ENCODE results near the gene CUL7.

Gene CUL7

GRCh38 chr6:43040542-43041257, 13.0 kb downstream of the CUL7 start:
- TF ChIP-seq, protein P1, sequence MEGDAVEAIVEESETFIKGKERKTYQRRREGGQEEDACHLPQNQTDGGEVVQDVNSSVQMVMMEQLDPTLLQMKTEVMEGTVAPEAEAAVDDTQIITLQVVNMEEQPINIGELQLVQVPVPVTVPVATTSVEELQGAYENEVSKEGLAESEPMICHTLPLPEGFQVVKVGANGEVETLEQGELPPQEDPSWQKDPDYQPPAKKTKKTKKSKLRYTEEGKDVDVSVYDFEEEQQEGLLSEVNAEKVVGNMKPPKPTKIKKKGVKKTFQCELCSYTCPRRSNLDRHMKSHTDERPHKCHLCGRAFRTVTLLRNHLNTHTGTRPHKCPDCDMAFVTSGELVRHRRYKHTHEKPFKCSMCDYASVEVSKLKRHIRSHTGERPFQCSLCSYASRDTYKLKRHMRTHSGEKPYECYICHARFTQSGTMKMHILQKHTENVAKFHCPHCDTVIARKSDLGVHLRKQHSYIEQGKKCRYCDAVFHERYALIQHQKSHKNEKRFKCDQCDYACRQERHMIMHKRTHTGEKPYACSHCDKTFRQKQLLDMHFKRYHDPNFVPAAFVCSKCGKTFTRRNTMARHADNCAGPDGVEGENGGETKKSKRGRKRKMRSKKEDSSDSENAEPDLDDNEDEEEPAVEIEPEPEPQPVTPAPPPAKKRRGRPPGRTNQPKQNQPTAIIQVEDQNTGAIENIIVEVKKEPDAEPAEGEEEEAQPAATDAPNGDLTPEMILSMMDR (IDR thresholded peaks at IDR 0.05; ENCODE audit: insufficient read depth, low read length): no peak
- no peak for TF ChIP-seq POLR2AphosphoS5 (IDR thresholded peaks at IDR 0.05; ENCODE audit: low read depth)
- no peak for TF ChIP-seq GABPA (IDR thresholded peaks at IDR 0.05; ENCODE audit: low read depth)
- TF ChIP-seq, protein P2, sequence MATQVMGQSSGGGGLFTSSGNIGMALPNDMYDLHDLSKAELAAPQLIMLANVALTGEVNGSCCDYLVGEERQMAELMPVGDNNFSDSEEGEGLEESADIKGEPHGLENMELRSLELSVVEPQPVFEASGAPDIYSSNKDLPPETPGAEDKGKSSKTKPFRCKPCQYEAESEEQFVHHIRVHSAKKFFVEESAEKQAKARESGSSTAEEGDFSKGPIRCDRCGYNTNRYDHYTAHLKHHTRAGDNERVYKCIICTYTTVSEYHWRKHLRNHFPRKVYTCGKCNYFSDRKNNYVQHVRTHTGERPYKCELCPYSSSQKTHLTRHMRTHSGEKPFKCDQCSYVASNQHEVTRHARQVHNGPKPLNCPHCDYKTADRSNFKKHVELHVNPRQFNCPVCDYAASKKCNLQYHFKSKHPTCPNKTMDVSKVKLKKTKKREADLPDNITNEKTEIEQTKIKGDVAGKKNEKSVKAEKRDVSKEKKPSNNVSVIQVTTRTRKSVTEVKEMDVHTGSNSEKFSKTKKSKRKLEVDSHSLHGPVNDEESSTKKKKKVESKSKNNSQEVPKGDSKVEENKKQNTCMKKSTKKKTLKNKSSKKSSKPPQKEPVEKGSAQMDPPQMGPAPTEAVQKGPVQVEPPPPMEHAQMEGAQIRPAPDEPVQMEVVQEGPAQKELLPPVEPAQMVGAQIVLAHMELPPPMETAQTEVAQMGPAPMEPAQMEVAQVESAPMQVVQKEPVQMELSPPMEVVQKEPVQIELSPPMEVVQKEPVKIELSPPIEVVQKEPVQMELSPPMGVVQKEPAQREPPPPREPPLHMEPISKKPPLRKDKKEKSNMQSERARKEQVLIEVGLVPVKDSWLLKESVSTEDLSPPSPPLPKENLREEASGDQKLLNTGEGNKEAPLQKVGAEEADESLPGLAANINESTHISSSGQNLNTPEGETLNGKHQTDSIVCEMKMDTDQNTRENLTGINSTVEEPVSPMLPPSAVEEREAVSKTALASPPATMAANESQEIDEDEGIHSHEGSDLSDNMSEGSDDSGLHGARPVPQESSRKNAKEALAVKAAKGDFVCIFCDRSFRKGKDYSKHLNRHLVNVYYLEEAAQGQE (IDR thresholded peaks at IDR 0.05; ENCODE audit: insufficient replicate concordance, low read depth): no peak
- TF ChIP-seq SPI1 (IDR thresholded peaks at IDR 0.05; ENCODE audit: borderline replicate concordance, low read depth): no peak
- Histone ChIP-seq H3K4me3 (replicated peaks; ENCODE audit: insufficient read depth, low read length) (no peak overlapping the region), H3K27me3 (ENCODE audit: insufficient read depth, poor library complexity, severe bottlenecking) (no peaks in the 10 kb centered on the region), H3K27ac (replicated peaks) (no peak overlapping the region)
- no peak for DNase-seq (ENCODE audit: low read depth in 1 of 2, low spot score in 1 of 2)

- no peak for DNase-seq (ENCODE audit: low read depth in 1 of 2, low spot score in 1 of 2)
- H3K27me3 ChIP-seq (ENCODE audit: insufficient read depth, poor library complexity, severe bottlenecking): no peaks in the 10 kb centered on the region
- TF ChIP-seq, protein P2 (IDR thresholded peaks at IDR 0.05; ENCODE audit: insufficient replicate concordance, low read depth): no peak
- no peak overlapping the region for H3K4me3 ChIP-seq (replicated peaks; ENCODE audit: insufficient read depth, low read length)
- no peak overlapping the region for H3K27ac ChIP-seq (replicated peaks)
Observed at GRCh38 chr6:43038727-43039126, 14.9 kb downstream of the CUL7 start.

DNA sequence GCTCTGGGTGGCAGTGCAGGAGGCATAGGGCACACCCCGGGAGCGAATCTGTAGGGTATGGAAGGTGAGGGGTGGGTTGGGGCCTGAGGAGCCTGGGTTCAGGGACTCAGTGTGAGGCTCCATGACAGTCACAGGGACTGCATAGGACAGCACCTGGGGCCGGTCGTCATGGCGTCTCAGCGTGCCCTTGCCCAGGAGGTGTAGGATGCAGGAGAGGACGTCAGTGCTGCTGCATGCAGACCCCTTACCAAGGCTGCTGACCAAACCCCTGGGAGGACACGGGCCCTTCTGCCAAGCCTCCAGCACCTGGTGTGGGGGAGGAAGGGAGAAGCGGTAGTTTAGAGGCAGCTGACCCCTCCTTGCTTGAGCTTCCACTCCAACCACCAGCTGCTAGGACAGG, 15.9 kb downstream of the CUL7 start:
- TF ChIP-seq POLR2AphosphoS5 (IDR thresholded peaks at IDR 0.05; ENCODE audit: low read depth) (no peak), SPI1 (IDR thresholded peaks at IDR 0.05; ENCODE audit: borderline replicate concordance, low read depth) (no peak), GABPA (IDR thresholded peaks at IDR 0.05; ENCODE audit: low read depth) (no peak)
- TF ChIP-seq, protein P1 (IDR thresholded peaks at IDR 0.05; ENCODE audit: insufficient read depth, low read length): no peak
- TF ChIP-seq, protein P2 (IDR thresholded peaks at IDR 0.05; ENCODE audit: insufficient replicate concordance, low read depth): no peak
- no peak for DNase-seq (ENCODE audit: low read depth in 1 of 2, low spot score in 1 of 2)
- Histone ChIP-seq H3K27ac (replicated peaks) (no peak overlapping the region), H3K4me3 (replicated peaks; ENCODE audit: insufficient read depth, low read length) (no peak overlapping the region), H3K27me3 (ENCODE audit: insufficient read depth, poor library complexity, severe bottlenecking) (no peaks in the 10 kb centered on the region)

Data from HL-60 (cell line).